Natural killer cell (primary cell): Measurements from ENCODE around the gene PRSS53. TPM values are rescaled to one million over a fixed set of nuclear protein-coding genes. Genes with fewer than 3 reads are reported as not detected.

Source experiments
- ATAC-seq, 3 donors: fragments of 150-1000 bp in 2 of 3; fragments of 200-7000 bp in 1 of 3; cut with Tn5 transposase; 1 replicate in 1 of 3; 2 replicates in 2 of 3; pipeline ENCODE4 v1.10.0; 2021; ENCODE audit warnings: mild to moderate bottlenecking in 2 of 3, moderate library complexity in 2 of 3
- DNase-seq, 2 donors: peaks; one replicate each; pipeline versions ENCODE4 v3.0.0 to v3.0.0-alpha.2; 2013 to 2021; ENCODE audit warnings: mixed read lengths in 1 of 2
- H3K27ac ChIP-seq: one replicate; pipeline ENCODE4 v1.5.1; 2013; ENCODE audit warnings: mild to moderate bottlenecking, low read length
- H3K27me3 ChIP-seq: one replicate; pipeline ENCODE4 v1.6.1; 2013; ENCODE audit warnings: low read length; ENCODE audit not compliant: control insufficient read depth, insufficient read depth
- H3K36me3 ChIP-seq: one replicate; pipeline ENCODE4 v1.6.1; 2013; ENCODE audit warnings: low read length; ENCODE audit not compliant: control insufficient read depth, insufficient read depth
- H3K4me1 ChIP-seq: one replicate; pipeline ENCODE4 v1.6.1; 2013; ENCODE audit warnings: low read length; ENCODE audit not compliant: control insufficient read depth, insufficient read depth
- H3K4me3 ChIP-seq: one replicate; pipeline ENCODE4 v1.5.1; 2013; ENCODE audit warnings: low read length
- H3K9me3 ChIP-seq: one replicate; pipeline ENCODE4 v1.6.1; 2013; ENCODE audit warnings: low read length; ENCODE audit not compliant: control insufficient read depth, insufficient read depth
- H3K27ac Mint-ChIP-seq, 2 donors: one replicate each; pipeline ENCODE4 v1.8.0; 2022; ENCODE audit warnings: mild to moderate bottlenecking in 2 of 2, mixed read lengths in 2 of 2, moderate library complexity in 1 of 2
- H3K27me3 Mint-ChIP-seq, 2 donors: one replicate each; pipeline ENCODE4 v1.8.0; 2022; ENCODE audit warnings: low read depth in 2 of 2, mixed read lengths in 2 of 2
- H3K36me3 Mint-ChIP-seq: one replicate; pipeline ENCODE4 v1.8.0; 2022; ENCODE audit warnings: mixed read lengths
- H3K4me1 Mint-ChIP-seq, 2 donors: one replicate each; pipeline ENCODE4 v1.8.0; 2022; ENCODE audit warnings: mixed read lengths in 2 of 2
- H3K4me3 Mint-ChIP-seq: one replicate; pipeline ENCODE4 v1.8.0; 2022; ENCODE audit warnings: mild to moderate bottlenecking, moderate library complexity, mixed read lengths
- H3K9me3 Mint-ChIP-seq, 2 donors: one replicate each; pipeline ENCODE4 v1.8.0; 2022; ENCODE audit warnings: mixed read lengths in 2 of 2
- WGBS: methylation state at CpG from one replicate; pipeline ENCODE4 v1.1.7; 2013; ENCODE audit warnings: missing lambda C conversion rate; ENCODE audit not compliant: insufficient coverage; 5-methylcytosine and 5-hydroxymethylcytosine counted together
- intact Hi-C: fragments of 100-400 bp; cut with micrococcal nuclease; formaldehyde crosslinking; loops from one replicate; pipeline ENCODE4 v1.14.2; 2022
- total RNA-seq, 4 donors: library from RNA; stranded (reverse); fragments of 120-200 nt in 1 of 4; gene quantifications; one replicate each; pipeline versions ENCODE4 v1.2.3 to v1.2.4, GENCODE V29; 2013 to 2022
- TF ChIP-seq, protein P1 (sequence below): fragments of 200-600 bp; IDR thresholded peaks from one replicate; pipeline ENCODE4 v1.8.0; 2022; ENCODE audit warnings: antibody characterized with exemption

Gene PRSS53
- total RNA-seq, 3 donors from 2014 or later (not counting 1 experiment from before 2014, with no cell fraction given): 4.3 to 7.4 (median 5.1) TPM

DNA sequence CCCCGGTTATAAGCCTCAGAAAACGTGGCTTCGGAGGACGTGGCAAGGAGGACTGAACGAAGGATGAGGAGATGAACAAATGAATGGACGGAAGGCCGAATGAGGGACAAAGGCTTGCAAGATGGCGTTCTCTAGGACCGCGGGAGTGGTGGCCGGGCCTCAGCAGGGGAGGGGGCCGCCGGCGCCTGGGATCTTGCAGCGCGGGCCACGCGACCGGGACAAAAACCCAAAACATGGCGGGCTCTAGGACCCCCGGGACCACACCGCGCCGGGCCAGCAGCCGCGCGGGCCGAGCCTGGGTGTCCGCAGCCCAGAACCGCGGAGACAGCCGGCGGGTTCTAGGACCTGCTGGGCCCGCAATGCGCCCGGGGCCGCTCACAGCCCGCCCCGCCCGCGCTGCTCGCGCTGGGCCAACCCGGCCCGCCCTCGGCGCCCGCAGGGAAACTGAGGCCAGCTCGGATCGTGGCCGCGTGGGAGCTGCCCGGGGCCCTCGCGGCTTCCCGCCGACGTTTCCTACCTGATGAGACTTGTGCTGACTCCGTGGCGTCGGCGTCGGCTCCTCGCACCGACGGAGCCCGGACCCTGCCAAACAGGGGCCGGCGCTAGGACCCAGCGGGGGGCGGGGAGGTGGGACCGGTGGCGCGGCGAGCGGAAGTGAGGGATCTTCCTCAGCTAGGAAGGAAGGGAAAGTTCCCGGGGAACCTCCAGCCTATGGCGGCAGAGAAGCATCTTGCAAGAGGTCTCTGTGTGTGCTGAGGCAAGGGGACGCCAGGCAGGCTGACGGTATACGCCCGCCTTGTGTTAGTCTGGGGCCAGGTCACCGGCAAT lies 15.4 kb downstream of the PRSS53 start:
- TF ChIP-seq, protein P1, sequence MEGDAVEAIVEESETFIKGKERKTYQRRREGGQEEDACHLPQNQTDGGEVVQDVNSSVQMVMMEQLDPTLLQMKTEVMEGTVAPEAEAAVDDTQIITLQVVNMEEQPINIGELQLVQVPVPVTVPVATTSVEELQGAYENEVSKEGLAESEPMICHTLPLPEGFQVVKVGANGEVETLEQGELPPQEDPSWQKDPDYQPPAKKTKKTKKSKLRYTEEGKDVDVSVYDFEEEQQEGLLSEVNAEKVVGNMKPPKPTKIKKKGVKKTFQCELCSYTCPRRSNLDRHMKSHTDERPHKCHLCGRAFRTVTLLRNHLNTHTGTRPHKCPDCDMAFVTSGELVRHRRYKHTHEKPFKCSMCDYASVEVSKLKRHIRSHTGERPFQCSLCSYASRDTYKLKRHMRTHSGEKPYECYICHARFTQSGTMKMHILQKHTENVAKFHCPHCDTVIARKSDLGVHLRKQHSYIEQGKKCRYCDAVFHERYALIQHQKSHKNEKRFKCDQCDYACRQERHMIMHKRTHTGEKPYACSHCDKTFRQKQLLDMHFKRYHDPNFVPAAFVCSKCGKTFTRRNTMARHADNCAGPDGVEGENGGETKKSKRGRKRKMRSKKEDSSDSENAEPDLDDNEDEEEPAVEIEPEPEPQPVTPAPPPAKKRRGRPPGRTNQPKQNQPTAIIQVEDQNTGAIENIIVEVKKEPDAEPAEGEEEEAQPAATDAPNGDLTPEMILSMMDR: no peak
- WGBS: under 1% methylated on average over 83 of the region's 83 CpGs
- Histone ChIP-seq H3K27ac (peak overlapping the region; percentile 89), H3K27me3 (no peaks in the 10 kb centered on the region), H3K36me3 (peaks cover 23% of the 10 kb centered on the region), H3K9me3 (no peaks in the 10 kb centered on the region), H3K4me1 (peaks cover 23% of the 10 kb centered on the region), H3K4me3 (peak overlapping the region; percentile 92)
- H3K27me3 Mint-ChIP-seq: no peaks in the 10 kb centered on the region
- DNase-seq (peak; percentile 88 to 89), ATAC-seq (peak; percentile 49 to 76 (median 58))
- H3K36me3 Mint-ChIP-seq: peaks cover 7% of the 10 kb centered on the region
- no peaks in the 10 kb centered on the region for H3K9me3 Mint-ChIP-seq
- intact Hi-C loops: loop anchor here (1.0 kb wide), 1 partner anchor 40 kb away; the partner anchor contains the start of gene STX4
- peak overlapping the region; percentile 95 to 97 for H3K27ac Mint-ChIP-seq
- peak overlapping the region; percentile 97 for H3K4me3 Mint-ChIP-seq
- peaks cover 45 to 49% of the 10 kb centered on the region in 2 donors for H3K4me1 Mint-ChIP-seq

DNA sequence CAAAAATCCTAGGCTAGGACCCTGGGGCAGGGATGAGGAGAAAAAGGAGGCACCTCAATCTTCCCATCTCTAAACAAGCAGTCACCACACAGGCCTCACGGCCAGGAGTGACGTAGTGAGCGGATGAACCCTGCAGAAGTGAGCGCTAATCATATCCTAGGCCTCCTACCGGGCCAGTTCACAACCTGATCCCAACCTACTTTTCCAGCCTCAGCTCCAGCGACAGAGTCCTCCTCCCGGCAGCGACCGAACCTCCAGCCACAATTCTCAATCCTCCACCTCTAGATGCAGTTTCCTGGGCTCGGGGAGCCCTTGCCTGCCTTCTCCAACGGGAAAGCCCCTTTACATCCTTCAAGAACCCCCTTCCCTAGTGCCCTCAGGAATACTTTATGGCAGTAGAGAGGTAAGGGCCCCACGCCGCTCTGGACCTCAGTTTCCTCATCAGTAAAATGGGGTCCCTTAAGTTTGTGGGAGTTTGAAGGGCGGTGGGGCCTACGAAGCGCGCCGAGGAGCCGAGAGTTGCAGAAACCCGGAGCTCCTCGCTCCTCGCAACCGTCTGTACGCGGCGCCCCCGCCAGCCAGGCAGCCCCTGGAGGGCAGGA lies 16.1 kb downstream of the PRSS53 start:
- H3K36me3 Mint-ChIP-seq: peaks cover under 1% of the 10 kb centered on the region
- Histone ChIP-seq H3K36me3 (peaks cover 16% of the 10 kb centered on the region), H3K27me3 (no peaks in the 10 kb centered on the region), H3K4me3 (peak overlapping the region; percentile 92), H3K4me1 (peaks cover 23% of the 10 kb centered on the region), H3K9me3 (no peaks in the 10 kb centered on the region), H3K27ac (peak overlapping the region; percentile 36)
- DNase-seq (peak in 1 of 2 donors; percentile 55), ATAC-seq (no peak)
- H3K9me3 Mint-ChIP-seq: no peaks in the 10 kb centered on the region
- H3K27ac Mint-ChIP-seq: peak overlapping the region; percentile 95 to 97
- H3K4me1 Mint-ChIP-seq: peaks cover 42 to 46% of the 10 kb centered on the region in 2 donors
- WGBS: 8% methylated on average over 26 of the region's 27 CpGs
- intact Hi-C loops: loop anchor here (1.0 kb wide), 1 partner anchor 39 kb away; the partner anchor contains the start of gene STX4
- no peaks in the 10 kb centered on the region for H3K27me3 Mint-ChIP-seq
- H3K4me3 Mint-ChIP-seq: peak overlapping the region; percentile 97
- TF ChIP-seq, protein P1: no peak

DNA sequence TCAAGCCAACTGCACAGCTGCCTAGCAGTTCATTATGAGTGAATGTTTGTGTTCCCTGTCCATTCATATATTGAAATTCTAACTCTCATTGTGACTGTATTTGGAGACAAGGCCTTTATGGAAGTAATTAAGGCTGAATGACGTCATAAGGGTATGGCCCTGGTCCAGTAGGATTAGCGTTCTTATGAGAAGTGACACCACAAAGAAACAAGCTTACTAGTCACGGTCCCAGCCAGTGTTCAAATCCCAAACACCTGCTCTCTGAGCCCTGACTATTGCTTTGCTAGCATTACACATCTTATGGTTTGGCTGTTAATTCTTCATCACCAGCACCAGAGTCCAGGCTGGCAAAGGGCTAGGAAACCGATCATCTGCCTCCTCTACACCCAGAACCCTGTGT lies 16.9 kb downstream of the PRSS53 start:
- peaks cover 45 to 47% of the 10 kb centered on the region in 2 donors for H3K4me1 Mint-ChIP-seq
- H3K27ac Mint-ChIP-seq: peak overlapping the region; percentile 95 to 97
- TF ChIP-seq, protein P1: no peak
- 80% methylated on average over 4 of the region's 4 CpGs for WGBS
- H3K27me3 ChIP-seq: no peaks in the 10 kb centered on the region
- peaks cover 8% of the 10 kb centered on the region for H3K36me3 ChIP-seq
- H3K9me3 ChIP-seq: no peaks in the 10 kb centered on the region
- no peaks in the 10 kb centered on the region for H3K36me3 Mint-ChIP-seq
- intact Hi-C loops: no loop called here
- no peaks in the 10 kb centered on the region for H3K27me3 Mint-ChIP-seq
- H3K4me3 ChIP-seq: no peak overlapping the region
- H3K4me1 ChIP-seq: peaks cover 23% of the 10 kb centered on the region
- ATAC-seq: no peak
- peak overlapping the region; percentile 36 for H3K27ac ChIP-seq
- no peaks in the 10 kb centered on the region for H3K9me3 Mint-ChIP-seq
- H3K4me3 Mint-ChIP-seq: peak overlapping the region; percentile 97
- no peak for DNase-seq
